ENCODE measurements around the gene MEGF10. TPM values are rescaled to one million over a fixed set of nuclear protein-coding genes. Genes with fewer than 3 reads are reported as not detected.

The MEGF10 gene
- total and polyA plus RNA-seq, 12 donors, result 0.94 to 45.1 (median 9.1) TPM

DNA sequence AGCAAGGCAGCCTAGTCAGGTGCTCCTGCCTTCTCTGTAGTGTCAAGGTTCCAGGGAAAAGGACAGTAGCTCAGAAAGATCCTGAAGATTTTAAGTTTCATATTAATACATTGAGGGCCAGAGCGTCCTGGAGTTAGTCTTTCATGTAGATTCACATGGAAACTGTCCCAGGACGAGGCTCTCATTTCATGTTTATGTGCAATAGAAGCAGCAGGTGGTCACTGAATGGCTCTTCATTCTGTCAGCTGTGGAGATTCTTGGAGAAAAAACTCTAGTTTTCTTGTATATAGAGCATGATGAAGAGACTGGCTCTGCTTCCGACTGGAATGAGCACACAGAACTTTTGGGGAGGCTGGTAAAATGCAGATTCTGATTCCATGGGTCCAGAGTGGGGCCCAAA, 54.3 kb downstream of the MEGF10 start:
- TF ChIP-seq POLR2A (IDR thresholded peaks at IDR 0.05), result no peak
- TF ChIP-seq, protein P1, sequence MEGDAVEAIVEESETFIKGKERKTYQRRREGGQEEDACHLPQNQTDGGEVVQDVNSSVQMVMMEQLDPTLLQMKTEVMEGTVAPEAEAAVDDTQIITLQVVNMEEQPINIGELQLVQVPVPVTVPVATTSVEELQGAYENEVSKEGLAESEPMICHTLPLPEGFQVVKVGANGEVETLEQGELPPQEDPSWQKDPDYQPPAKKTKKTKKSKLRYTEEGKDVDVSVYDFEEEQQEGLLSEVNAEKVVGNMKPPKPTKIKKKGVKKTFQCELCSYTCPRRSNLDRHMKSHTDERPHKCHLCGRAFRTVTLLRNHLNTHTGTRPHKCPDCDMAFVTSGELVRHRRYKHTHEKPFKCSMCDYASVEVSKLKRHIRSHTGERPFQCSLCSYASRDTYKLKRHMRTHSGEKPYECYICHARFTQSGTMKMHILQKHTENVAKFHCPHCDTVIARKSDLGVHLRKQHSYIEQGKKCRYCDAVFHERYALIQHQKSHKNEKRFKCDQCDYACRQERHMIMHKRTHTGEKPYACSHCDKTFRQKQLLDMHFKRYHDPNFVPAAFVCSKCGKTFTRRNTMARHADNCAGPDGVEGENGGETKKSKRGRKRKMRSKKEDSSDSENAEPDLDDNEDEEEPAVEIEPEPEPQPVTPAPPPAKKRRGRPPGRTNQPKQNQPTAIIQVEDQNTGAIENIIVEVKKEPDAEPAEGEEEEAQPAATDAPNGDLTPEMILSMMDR (IDR thresholded peaks at IDR 0.05), result no peak
- Histone ChIP-seq H3K27me3 (no peaks in the 10 kb centered on the region), H3K4me3 (no peak overlapping the region), H3K27ac (no peak overlapping the region), H3K9me3 (replicated peaks in 1 of 3) (no peaks in the 10 kb centered on the region), H3K4me1 (replicated peaks in 1 of 2) (no peaks in the 10 kb centered on the region), H3K36me3 (replicated peaks in 1 of 2) (no peaks in the 10 kb centered on the region)
- WGBS, 4 donors, result 75 to 86% (median 82%) methylated on average over 3 of the region's 3 CpGs
- no peak for DNase-seq
- intact Hi-C loops (cut with DNase I), result no loop called here

DNA sequence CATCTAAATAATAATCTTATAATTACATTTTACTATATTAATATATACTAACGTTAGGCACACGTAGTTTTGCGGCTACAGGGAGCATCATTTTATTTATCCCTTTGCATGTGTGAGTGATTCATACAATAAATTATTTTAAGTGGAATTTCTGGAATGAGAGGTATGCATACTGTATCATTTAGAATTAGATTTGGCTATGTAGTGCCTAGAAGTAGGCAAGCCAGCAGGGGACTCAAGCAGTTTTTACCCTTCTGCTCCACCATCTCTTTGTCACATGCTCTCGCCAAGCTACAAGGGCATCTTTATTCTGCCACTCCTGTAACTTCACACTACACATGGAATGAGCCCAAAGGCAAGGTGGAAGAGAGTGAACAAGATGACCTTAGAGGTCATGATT, 60.8 kb downstream of the MEGF10 start:
- no peaks in the 10 kb centered on the region for H3K27me3 ChIP-seq
- TF ChIP-seq, protein P1 (IDR thresholded peaks at IDR 0.05), result no peak
- no peak for TF ChIP-seq POLR2A (IDR thresholded peaks at IDR 0.05)
- H3K36me3 ChIP-seq (replicated peaks in 1 of 2), result no peaks in the 10 kb centered on the region
- 85 to 93% (median 92%) methylated on average over 4 of the region's 4 CpGs for WGBS, 4 donors
- no peaks in the 10 kb centered on the region for H3K4me1 ChIP-seq (replicated peaks in 1 of 2)
- no peaks in the 10 kb centered on the region for H3K9me3 ChIP-seq (replicated peaks in 1 of 3)
- intact Hi-C loops (cut with DNase I), result no loop called here
- H3K27ac ChIP-seq, result no peak overlapping the region
- H3K4me3 ChIP-seq, result no peak overlapping the region
- DNase-seq, result no peak

DNA sequence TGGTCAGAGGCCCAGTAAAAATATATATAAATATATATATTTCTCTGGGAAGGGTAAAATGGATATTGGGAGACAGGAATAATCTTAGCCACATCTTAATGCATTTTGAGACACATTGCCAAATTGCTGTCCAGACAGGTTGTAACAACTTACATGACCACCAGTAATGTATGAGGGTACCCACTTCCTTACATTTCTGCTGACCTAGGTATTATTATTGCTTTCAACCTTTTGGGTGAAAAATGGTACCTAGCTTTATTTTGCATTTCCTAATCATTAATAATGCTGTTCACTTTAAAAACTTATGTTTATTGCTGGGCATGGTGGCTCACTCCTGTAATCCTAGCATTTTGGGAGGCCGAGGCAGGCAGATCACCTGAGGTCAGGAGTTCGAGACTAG, 61.5 kb downstream of the MEGF10 start:
- TF ChIP-seq POLR2A (IDR thresholded peaks at IDR 0.05), result no peak
- TF ChIP-seq, protein P1 (IDR thresholded peaks at IDR 0.05), result no peak
- Histone ChIP-seq H3K36me3 (replicated peaks in 1 of 2) (no peaks in the 10 kb centered on the region), H3K27ac (no peak overlapping the region), H3K4me3 (no peak overlapping the region), H3K9me3 (replicated peaks in 1 of 3) (no peaks in the 10 kb centered on the region), H3K4me1 (replicated peaks in 1 of 2) (no peaks in the 10 kb centered on the region), H3K27me3 (no peaks in the 10 kb centered on the region)
- WGBS, 4 donors, result 91 to 98% (median 96%) methylated on average over 2 of the region's 2 CpGs
- DNase-seq, result no peak
- intact Hi-C loops (cut with DNase I), result no loop called here

DNA sequence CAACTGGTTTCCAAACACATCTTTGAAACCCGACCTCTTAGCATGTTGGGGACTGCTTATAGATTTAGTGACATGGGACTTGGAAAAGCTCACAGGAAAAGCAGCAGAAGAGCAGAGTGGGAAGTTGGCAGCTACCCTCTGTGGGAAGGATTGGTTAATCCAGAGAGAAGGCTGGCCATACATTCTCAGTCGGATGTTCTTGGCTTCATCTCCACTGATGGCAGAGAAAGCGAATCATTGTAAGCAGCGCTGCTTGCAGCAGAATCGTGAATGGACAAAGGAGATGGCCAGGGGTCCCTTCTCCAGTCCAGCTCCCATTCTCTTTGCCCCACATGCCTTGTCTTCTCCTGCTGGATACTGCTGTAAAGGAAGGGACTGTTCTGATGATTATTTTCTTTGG, 62.7 kb downstream of the MEGF10 start:
- no peak for DNase-seq
- intact Hi-C loops (cut with DNase I), result no loop called here
- Histone ChIP-seq H3K4me1 (replicated peaks in 1 of 2) (no peaks in the 10 kb centered on the region), H3K36me3 (replicated peaks in 1 of 2) (no peaks in the 10 kb centered on the region), H3K9me3 (replicated peaks in 1 of 3) (no peaks in the 10 kb centered on the region), H3K4me3 (no peak overlapping the region), H3K27me3 (no peaks in the 10 kb centered on the region), H3K27ac (no peak overlapping the region)
- no peak for TF ChIP-seq POLR2A (IDR thresholded peaks at IDR 0.05)
- TF ChIP-seq, protein P1 (IDR thresholded peaks at IDR 0.05), result no peak
- 75 to 92% (median 87%) methylated on average over 5 of the region's 5 CpGs for WGBS, 4 donors
